ENCODE results near the gene CCDC88B.

DNA sequence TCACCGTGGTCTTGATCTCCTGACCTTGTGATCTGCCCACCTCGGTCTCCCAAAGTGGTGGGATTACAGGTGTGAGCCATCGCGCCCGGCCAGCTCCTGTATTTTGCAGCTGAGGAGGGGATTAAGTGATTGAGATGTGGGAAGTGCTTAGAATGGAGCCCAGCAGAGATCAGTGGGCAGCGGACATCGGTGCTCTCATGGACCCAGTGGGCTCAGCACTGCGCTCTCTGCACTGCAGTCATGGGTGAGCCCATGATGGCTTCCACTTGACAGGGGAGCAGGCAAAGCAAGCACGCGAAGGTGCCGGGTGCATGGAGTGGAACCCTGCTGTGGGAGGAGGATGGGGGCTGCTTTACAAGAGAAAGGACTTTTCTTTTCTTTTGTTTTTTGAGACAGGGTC is 9.1 kb upstream of the CCDC88B start:
- TF ChIP-seq POLR2A (IDR thresholded peaks at IDR 0.05; ENCODE audit: low read depth) (no peak), EP300 (IDR thresholded peaks at IDR 0.05) (no peak), CTCF (IDR thresholded peaks at IDR 0.05) (no peak)

All from esophagus muscularis mucosa (tissue), 4 donors.